Small intestine (tissue), 7 donors: Measurements from ENCODE around the gene SYT13. TPM values are rescaled to one million over a fixed set of nuclear protein-coding genes. Genes with fewer than 3 reads are reported as not detected.

Experiments
- DNase-seq, 2 donors: peaks; one replicate each; pipeline versions ENCODE4 v3.0.0 to v3.0.0-alpha.2; 2013
- FAIRE-seq: peaks from 2 replicates; lab custom pipeline; 2012; peaks lifted over from hg19 to GRCh38; lab: Jason Lieb, UNC
- H3K27ac ChIP-seq, 3 donors: one replicate each; pipeline ENCODE4 v1.5.1; 2013; ENCODE audit warnings: low read length in 2 of 3, mild to moderate bottlenecking in 2 of 3, control low read depth in 1 of 3, inconsistent platforms in 1 of 3, low read depth in 1 of 3, moderate library complexity in 1 of 3
- H3K27me3 ChIP-seq, 3 donors: one replicate each; pipeline ENCODE4 v1.6.1; 2013; ENCODE audit warnings: low read length in 3 of 3, inconsistent platforms in 1 of 3; ENCODE audit not compliant: control insufficient read depth in 3 of 3, insufficient read depth in 3 of 3
- H3K36me3 ChIP-seq, 3 donors: one replicate each; pipeline ENCODE4 v1.6.1; 2013; ENCODE audit warnings: low read length in 3 of 3, inconsistent platforms in 1 of 3, low read depth in 1 of 3, mild to moderate bottlenecking in 1 of 3, moderate library complexity in 1 of 3; ENCODE audit not compliant: control insufficient read depth in 3 of 3, insufficient read depth in 2 of 3
- H3K4me1 ChIP-seq, 3 donors: one replicate each; pipeline ENCODE4 v1.6.1; 2013; ENCODE audit warnings: low read length in 2 of 3, inconsistent platforms in 1 of 3, low read depth in 1 of 3, mild to moderate bottlenecking in 1 of 3, moderate library complexity in 1 of 3; ENCODE audit not compliant: control insufficient read depth in 3 of 3, insufficient read depth in 2 of 3
- H3K4me3 ChIP-seq, 3 donors: one replicate each; pipeline ENCODE4 v1.5.1; 2013; ENCODE audit warnings: low read length in 3 of 3, control low read depth in 1 of 3, inconsistent platforms in 1 of 3, low read depth in 1 of 3, mild to moderate bottlenecking in 1 of 3, moderate library complexity in 1 of 3
- H3K9me3 ChIP-seq, 2 donors: one replicate each; pipeline ENCODE4 v1.6.1; 2013; ENCODE audit warnings: low read depth in 1 of 2, low read length in 1 of 2; ENCODE audit not compliant: control insufficient read depth in 2 of 2, insufficient read depth in 1 of 2
- WGBS, 3 donors: extraction: QIAGEN DNeasy Blood & Tissue Kit; methylation state at CpG; one replicate each; pipeline ENCODE4 v1.1.7; 2013; 5-methylcytosine and 5-hydroxymethylcytosine counted together
- polyA plus RNA-seq, 4 donors: library from polyadenylated mRNA; stranded (reverse) in 3 of 4; unstranded in 1 of 4; fragments of 200-250 nt in 3 of 4; fragments of 120-200 nt in 1 of 4; gene quantifications; one replicate each; pipeline versions ENCODE4 v1.2.1 to v1.2.3, GENCODE V29; 2013
- donor health status: healthy with polysubstance abuse.
- donor health status: control.
- donor health status: control.
- donor health status: Bipolar disorder and iron deficiency.
- donor health status: healthy.

SYT13 gene
- polyA plus RNA-seq, 4 donors, result 2.0 to 44.2 (median 12.3) TPM

- FAIRE-seq, result no peak
- H3K4me3 ChIP-seq, result no peak overlapping the region
- no peaks in the 10 kb centered on the region for H3K27me3 ChIP-seq
- H3K36me3 ChIP-seq, result peaks cover 0 to 66% (median 3%) of the 10 kb centered on the region in 3 donors
- H3K27ac ChIP-seq, result no peak overlapping the region
- peaks cover 0 to 3% (median 0%) of the 10 kb centered on the region in 3 donors for H3K4me1 ChIP-seq
- no peaks in the 10 kb centered on the region for H3K9me3 ChIP-seq
- WGBS, 3 donors, result 94 to 95% (median 94%) methylated on average over 11 of the region's 11 CpGs
- DNase-seq, result no peak
Observed at GRCh38 chr11:45224766-45225165, 61.4 kb downstream of the SYT13 start.

- H3K36me3 ChIP-seq, result peaks cover 0 to 72% (median 3%) of the 10 kb centered on the region in 3 donors
- 51 to 84% (median 69%) methylated on average over 5 of the region's 5 CpGs for WGBS, 3 donors
Observed at GRCh38 chr11:45223496-45223895, 62.6 kb downstream of the SYT13 start.

DNA sequence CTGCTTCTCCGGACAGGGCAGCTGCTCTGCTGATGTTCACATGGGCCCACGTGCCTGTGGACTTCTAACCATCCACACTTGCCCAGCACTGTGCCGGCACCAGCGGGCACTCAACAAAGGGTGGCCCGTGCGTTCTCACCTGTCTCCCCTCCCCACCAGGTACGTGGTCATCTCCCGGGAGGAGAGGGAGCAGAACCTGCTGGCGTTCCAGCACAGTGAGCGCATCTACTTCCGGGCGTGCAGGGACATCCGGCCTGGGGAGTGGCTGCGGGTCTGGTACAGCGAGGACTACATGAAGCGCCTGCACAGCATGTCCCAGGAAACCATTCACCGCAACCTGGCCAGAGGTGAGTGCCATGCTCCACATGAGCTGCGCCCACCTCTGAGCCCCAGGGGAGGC is 66.7 kb downstream of the SYT13 start:
- no peak for FAIRE-seq
- Histone ChIP-seq H3K27ac (no peak overlapping the region), H3K4me1 (peaks cover 0 to 3% (median 0%) of the 10 kb centered on the region in 3 donors), H3K9me3 (no peaks in the 10 kb centered on the region), H3K36me3 (peaks cover 0 to 52% (median 0%) of the 10 kb centered on the region in 3 donors), H3K27me3 (no peaks in the 10 kb centered on the region), H3K4me3 (no peak overlapping the region)
- no peak for DNase-seq
- 95 to 97% (median 96%) methylated on average over 18 of the region's 18 CpGs for WGBS, 3 donors

More at GRCh38 chr11:45223496-45223895, 62.6 kb downstream of the SYT13 start:
- peak overlapping the region in 1 of 3 donors; percentile 60 for H3K27ac ChIP-seq
- H3K27me3 ChIP-seq, result no peaks in the 10 kb centered on the region
- DNase-seq (peak; percentile 59 to 69), FAIRE-seq (no peak)
- no peak overlapping the region for H3K4me3 ChIP-seq
- peaks cover 0 to 3% (median 0%) of the 10 kb centered on the region in 3 donors for H3K4me1 ChIP-seq
- H3K9me3 ChIP-seq, result no peaks in the 10 kb centered on the region

DNA sequence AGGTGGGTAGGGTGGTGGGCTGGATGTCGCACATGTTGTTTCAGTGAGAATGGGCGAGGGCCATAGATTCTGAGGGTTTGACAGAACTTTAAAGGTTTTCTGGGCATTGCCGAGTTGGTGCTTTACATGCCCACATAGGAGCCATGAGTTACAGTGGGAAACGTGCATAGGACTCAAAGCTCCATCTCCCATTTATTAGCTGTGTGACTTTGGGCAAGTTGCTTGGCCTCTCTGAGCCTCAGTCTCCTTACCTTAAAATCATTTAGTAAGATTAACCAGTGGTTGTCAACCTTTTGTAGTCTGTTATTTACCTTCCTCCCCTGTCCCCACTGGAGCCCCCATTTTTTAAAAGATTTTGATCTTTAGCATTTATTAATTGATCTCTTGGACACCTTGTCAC is 67.4 kb downstream of the SYT13 start:
- H3K9me3 ChIP-seq, result no peaks in the 10 kb centered on the region
- H3K4me3 ChIP-seq, result no peak overlapping the region
- H3K4me1 ChIP-seq, result peaks cover 0 to 3% (median 0%) of the 10 kb centered on the region in 3 donors
- 91 to 93% (median 92%) methylated on average over 4 of the region's 4 CpGs for WGBS, 3 donors
- H3K27ac ChIP-seq, result no peak overlapping the region
- FAIRE-seq, result no peak
- DNase-seq, result no peak
- H3K36me3 ChIP-seq, result peaks cover 0 to 53% (median 0%) of the 10 kb centered on the region in 3 donors
- H3K27me3 ChIP-seq, result no peaks in the 10 kb centered on the region

DNA sequence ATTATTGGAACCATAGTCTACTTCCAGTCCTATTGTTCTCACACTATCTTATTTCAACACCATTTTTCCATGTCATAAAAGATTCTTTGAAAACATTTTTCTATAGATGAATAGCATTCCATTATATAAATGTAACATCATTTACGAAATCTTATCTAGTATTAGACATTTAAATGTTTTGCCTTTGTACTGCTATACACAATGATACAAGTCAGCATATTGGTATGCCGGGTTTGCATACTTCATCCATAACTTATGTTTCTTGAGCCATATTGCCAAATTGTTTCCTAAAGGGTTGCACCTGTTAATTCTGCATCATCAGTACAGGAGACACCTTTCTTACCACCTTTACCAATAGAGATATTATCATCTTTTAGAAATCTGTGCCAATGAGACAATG is 68.2 kb downstream of the SYT13 start:
- WGBS, 3 donors, result 77 to 88% (median 80%) methylated on average over 2 of the region's 2 CpGs
- H3K9me3 ChIP-seq, result no peaks in the 10 kb centered on the region
- H3K36me3 ChIP-seq, result peaks cover 0 to 58% (median 0%) of the 10 kb centered on the region in 3 donors
- H3K4me1 ChIP-seq, result no peaks in the 10 kb centered on the region
- H3K27ac ChIP-seq, result no peak overlapping the region
- no peak overlapping the region for H3K4me3 ChIP-seq
- FAIRE-seq, result no peak
- DNase-seq, result no peak
- H3K27me3 ChIP-seq, result no peaks in the 10 kb centered on the region

DNA sequence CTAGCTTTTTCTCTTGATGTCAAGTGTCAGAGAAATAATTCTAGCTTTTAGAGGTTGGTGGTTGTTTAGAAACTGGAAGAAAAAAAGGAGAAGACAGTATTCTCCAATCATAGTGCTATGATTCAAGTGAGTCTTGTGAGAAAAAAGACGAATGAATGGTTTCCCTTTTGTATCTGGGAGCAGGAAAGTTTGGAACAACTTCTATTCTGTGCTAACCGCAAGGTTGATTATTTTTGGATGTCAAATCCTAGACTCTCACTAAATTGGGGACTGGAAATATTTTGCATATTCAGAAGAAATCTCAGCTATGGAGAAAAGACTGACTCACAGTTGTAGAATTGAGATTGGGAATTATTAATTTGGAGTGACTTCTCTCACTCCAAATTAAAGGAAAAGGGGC is 69.2 kb downstream of the SYT13 start:
- WGBS, 3 donors, result 75 to 87% (median 83%) methylated on average over 2 of the region's 2 CpGs
- FAIRE-seq, result no peak
- DNase-seq, result no peak
- Histone ChIP-seq H3K36me3 (peaks cover 0 to 62% (median 0%) of the 10 kb centered on the region in 3 donors), H3K9me3 (no peaks in the 10 kb centered on the region), H3K27ac (no peak overlapping the region), H3K27me3 (no peaks in the 10 kb centered on the region), H3K4me3 (no peak overlapping the region), H3K4me1 (no peaks in the 10 kb centered on the region)

GRCh38 chr11:45216031-45216430 is 70.1 kb downstream of the SYT13 start:
- Histone ChIP-seq H3K27me3 (no peaks in the 10 kb centered on the region), H3K9me3 (no peaks in the 10 kb centered on the region), H3K36me3 (peaks cover 0 to 66% (median 0%) of the 10 kb centered on the region in 3 donors), H3K4me1 (no peaks in the 10 kb centered on the region), H3K27ac (no peak overlapping the region), H3K4me3 (no peak overlapping the region)
- DNase-seq (no peak), FAIRE-seq (no peak)
- 80 to 96% (median 92%) methylated on average over 1 of the region's 1 CpG for WGBS, 3 donors

- FAIRE-seq (no peak), DNase-seq (no peak)
- H3K36me3 ChIP-seq, result peaks cover 0 to 69% (median 0%) of the 10 kb centered on the region in 3 donors
- WGBS, 3 donors, result 74 to 88% (median 88%) methylated on average over 4 of the region's 4 CpGs
- H3K4me1 ChIP-seq, result peaks cover 0 to 6% (median 0%) of the 10 kb centered on the region in 3 donors
- no peak overlapping the region for H3K27ac ChIP-seq
- no peaks in the 10 kb centered on the region for H3K9me3 ChIP-seq
- no peaks in the 10 kb centered on the region for H3K27me3 ChIP-seq
- no peak overlapping the region for H3K4me3 ChIP-seq
Observed at GRCh38 chr11:45215098-45215865, 70.9 kb downstream of the SYT13 start.
